Measurements from ENCODE around the gene UST.

The UST gene, protein sequence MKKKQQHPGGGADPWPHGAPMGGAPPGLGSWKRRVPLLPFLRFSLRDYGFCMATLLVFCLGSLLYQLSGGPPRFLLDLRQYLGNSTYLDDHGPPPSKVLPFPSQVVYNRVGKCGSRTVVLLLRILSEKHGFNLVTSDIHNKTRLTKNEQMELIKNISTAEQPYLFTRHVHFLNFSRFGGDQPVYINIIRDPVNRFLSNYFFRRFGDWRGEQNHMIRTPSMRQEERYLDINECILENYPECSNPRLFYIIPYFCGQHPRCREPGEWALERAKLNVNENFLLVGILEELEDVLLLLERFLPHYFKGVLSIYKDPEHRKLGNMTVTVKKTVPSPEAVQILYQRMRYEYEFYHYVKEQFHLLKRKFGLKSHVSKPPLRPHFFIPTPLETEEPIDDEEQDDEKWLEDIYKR

DNA sequence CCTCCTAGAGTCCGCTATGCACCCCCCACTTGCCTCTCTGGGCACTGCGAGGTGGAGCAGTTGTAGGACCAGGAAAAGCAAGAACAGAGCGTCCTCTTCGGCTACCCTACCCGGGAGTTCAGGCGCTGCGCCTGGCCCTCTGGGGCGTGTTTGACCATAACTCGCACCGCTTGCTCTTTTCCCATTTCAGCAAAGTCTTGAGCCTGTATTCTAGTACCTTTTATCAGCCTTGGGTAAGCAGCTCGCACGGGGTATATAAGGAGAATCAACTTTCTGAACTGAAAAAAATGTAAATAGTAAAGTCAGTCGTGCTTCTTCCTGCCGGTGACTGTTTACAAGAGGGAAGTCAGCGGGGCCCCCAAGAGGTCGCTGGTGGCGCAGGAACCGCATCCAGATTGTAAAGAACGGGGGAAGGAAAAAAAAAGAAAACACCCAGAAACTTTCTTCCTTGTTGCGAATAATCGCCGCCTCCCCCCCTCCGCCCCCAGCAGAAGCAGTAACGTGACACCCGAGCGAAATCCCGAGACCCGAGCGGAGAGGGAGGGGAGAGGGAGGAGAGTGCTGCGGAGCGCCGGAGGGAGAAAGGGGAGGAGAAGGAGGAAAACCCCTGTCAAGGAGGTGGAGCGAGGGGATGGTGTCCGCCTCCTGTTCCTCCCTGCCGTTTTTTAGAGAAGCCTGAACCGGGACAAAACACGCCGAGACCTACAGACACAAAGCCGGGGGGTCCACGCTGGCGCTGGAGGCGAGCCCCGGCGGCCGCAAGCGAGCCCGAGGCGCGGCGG lies at the start of gene UST:
Gene UST, plus strand, starts transcription at position 668 of the 782 bp plus-strand sequence. CDS start 401 bp downstream, outside the sequence.
- peak; percentile 43 for DNase-seq (ENCODE audit: low read depth)

DNA sequence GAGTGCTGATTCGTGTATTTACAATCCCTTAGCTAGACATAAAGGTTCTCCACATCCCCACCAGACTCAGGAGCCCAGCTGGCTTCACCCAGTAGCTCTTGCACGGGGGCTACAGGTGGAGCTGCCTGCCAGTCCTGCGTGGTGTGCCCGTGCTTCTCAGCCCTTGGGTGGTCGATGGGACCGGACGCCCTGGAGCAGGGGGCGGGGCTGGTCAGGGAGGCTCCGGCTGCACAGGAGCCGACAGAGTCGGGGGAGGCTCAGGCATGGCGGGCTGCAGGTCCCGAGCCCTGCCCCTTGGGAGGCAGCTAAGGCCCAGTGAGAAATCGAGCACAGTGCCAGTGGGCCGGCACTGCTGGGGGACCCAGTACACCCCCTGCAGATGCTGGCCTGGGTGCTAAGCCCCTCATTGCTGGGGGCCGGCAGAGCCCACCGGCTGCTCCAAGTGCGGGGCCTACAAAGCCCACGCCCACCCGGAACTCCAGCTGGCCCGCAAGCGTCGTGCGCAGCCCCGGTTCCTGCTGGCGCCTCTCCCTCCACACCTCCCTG lies 48.9 kb upstream of the UST start:
- DNase-seq (ENCODE audit: low read depth): no peak

DNA sequence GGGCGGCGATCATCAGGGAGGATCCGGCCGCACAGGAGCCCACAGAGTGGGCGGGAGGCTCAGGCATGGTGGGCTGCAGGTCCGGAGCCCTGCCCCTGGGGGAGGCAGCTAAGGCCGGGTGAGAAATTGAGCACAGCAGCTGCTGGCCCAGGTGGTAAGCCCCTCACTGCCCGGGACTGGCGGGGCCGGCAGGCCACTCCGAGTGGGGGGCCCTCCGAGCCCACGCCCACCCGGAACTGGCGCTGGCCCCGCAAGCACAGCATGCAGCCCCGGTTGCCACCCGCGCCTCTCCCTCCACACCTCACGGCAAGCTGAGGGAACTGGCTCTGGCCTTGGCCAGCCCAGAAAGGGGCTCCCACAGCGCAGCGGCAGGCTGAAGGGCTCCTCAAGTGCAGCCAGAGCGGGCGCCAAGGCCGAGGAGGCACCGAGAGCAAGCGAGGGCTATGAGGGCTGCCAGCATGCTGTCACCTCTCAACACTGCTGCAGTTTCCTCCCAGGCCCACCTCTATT lies 48.1 kb upstream of the UST start:
- DNase-seq (ENCODE audit: low read depth): no peak

DNA sequence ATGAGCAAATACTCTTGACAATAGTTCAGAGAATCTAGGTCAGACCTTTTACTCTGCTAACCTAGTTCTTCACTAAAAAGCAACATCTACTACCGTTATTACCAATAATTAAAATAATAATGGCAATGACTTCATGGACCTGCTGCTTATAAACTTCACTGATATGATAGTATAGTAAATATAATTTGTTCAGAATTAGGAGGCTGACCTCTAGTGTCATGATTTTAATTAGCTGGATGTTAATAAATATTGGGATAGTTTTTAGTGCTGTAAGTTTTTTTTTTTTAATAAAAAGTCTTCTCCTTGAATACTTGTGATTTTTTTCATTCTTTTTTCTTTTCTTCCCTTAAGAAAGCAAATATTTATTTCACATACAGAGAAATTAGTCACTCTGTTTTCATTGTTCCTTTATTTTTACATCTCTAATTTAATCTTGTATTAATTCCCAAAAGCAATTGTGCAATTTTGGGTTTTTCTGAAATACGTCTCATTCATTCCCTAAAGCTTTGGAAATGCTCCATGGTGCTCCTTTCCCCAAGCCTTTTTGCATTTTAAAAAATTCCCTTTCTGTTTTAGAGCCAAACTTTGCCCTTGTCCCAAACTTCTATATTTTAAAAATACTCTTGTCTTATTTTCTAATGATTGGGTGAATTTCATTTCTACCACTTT lies 46.6 kb upstream of the UST start:
- no peak for DNase-seq (ENCODE audit: low read depth)

DNA sequence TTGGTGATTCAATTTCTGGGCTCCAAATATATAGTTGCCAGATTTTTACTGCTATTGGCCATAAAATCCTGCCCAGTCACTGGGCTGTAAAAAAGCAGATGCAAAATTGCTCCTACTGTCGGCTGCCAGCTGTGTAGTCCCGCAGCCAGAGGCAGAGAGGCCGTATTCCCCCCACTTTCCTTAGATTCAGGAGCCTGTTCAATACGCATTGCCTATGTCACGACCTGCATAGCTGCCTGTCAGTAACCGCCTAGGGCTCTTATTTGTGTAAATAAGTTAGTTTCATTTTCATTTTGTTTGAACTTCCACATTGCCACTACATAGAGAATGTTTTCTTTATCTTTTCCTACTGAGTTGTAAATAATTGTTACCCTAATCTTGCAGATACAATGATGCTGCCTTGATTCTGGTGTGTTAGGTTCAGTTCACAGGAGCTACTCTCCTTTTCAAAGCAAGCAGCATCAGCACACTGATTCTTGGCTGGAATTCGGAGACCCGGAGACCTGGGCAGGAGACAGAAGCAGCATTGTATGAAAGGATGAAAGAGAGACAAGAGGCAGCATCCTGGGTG lies 46.0 kb upstream of the UST start:
- DNase-seq (ENCODE audit: low read depth): no peak

DNA sequence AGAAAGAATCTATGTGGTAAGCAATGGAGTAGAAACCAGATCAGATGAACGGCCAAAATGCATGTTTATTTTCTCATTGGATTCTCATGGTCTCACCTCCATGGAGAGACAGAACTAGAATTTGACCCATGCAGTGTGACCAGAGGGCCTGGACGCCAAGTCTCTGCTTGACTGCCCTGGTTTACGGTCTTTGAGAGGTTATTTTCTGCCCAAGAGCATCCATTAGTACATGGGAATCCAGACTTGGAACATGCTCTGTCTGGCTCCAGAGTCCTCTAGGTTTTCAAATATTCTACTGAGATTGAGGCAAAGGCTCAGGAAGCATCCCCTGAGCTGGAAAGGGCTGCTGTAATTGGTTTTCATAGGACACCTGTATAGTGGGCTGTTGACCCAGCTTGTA lies 45.5 kb upstream of the UST start:
- DNase-seq (ENCODE audit: low read depth): no peak

DNA sequence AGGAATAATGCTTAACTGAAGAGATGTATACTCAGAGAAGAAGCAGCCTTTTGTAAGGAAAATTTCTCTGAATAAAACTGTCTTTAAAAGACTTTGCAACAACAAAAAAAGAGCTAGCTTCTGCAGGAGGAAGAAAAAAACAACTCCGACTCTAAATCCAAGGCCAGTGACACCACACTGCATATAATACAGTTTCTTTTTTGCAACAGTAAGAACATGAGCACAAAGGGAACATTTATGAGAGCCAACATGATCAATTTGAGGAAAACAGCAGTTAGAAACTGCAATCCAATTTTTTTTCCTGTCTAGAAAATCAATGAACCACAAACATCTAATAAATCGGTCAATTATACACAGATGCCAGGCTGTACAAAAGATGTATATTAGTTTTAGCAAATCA lies 42.9 kb upstream of the UST start:
- DNase-seq (ENCODE audit: low read depth): no peak

DNA sequence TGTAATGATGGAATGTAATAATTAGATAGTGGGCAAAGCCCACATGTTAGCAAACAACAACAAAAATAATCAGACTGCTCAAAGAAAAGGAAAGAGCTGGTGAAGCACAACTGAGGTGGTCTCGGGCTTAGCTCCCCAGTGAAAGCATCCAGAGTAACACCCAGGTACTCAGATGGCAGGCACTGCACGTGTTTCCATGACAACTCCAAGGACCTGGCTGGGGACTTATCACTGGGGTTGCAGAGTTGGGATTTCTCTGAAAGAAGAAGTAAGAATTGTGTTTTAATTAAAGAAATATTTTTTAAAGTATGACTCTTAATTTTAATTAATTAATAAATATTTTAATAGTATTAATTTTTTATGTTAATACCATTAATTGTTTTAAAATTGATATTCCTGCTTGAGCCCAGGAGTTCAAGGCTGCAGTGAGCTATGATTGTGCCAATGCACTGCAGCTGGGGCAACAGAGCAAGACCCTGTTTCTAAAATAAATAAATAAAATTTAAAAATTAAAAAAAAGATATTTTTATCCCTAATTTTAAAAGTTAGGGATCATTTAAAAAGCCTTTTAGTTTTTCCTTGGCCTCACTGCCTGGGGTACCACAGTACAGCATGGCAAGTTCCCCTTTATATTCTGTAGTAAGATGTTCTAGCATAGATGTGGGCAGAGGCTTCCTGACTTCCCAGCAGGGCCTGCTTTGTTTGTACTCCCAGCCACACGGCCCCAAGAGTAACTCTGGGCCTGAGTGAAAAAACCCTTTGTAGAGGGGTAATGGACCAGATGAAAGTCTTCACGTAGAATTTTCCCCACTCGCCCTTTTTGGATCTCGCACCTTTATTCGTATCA lies 42.2 kb upstream of the UST start:
- DNase-seq (ENCODE audit: low read depth): no peak

DNA sequence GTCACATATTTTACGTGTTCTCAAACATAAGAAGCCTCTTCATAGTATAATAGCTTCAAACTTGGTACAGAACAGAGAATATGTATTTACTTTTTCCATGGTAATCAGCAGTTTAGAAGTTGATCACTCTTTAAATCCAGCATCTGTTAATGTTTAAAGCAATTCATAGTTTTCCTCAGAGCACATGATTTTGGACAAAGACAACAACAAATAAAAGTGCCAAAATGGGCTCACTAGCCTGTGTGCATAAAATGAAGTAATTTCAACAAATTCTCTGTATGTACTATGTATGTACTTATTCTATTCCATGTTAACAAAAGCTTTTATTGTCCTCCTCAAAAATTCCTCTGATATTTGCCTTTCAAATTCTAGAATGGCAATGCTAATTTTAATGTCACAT lies 38.1 kb upstream of the UST start:
- DNase-seq (ENCODE audit: low read depth): no peak

DNA sequence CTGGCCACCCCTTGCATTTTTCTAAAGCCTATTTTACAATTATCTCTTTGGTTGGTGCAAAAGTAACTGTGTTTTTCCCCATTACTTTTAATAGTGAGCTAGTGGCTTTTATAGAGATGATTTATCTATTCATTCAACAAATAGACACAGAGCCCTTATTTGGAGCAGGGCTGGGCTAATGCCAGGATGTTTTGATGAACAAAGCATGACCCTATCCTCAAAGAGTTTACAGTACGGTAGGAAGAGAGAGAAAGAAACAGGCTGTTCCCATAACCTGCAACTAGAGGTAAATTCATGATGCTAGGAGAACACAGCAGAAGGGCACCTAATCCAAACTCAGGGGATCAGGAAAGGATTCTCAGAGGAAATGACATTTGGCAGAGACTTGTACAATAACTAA lies 37.3 kb upstream of the UST start:
- DNase-seq (ENCODE audit: low read depth): no peak

DNA sequence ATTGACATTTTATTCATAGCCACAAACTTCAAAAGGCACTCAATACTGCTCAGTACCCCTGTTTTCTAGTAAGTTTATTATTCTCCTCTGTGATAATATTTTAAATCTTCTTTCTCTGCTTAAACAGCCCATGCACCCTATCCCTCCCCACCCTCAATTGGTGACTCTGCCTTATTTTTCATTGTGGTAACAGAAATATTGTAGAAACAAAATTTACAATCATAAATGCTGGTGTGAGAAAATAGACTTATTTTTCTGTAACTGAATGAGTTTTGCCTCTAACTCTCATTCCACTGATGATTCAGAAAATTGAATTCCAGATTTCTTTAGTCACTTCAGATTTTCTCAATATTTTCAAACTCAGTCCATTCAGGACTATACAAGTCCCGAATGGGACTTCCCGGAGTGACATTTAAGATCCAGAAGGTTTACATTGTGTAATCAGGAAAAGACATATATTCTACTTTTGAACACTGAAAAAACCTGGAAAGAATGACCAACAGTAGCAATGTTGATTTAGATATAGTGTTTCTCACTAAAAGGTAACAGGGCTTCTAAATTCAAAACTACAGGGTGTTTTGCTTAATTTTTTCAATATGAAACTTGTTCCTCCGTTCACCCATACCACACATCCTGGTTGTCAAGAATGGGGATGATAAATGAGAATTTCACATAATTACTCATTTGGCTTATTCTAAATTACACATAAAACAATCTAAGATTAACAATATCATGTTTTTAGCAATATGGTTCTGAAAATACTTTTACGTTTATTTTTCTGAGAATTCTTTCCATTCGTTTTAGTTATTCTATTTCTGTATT lies 34.8 kb upstream of the UST start:
- DNase-seq (ENCODE audit: low read depth): no peak

DNA sequence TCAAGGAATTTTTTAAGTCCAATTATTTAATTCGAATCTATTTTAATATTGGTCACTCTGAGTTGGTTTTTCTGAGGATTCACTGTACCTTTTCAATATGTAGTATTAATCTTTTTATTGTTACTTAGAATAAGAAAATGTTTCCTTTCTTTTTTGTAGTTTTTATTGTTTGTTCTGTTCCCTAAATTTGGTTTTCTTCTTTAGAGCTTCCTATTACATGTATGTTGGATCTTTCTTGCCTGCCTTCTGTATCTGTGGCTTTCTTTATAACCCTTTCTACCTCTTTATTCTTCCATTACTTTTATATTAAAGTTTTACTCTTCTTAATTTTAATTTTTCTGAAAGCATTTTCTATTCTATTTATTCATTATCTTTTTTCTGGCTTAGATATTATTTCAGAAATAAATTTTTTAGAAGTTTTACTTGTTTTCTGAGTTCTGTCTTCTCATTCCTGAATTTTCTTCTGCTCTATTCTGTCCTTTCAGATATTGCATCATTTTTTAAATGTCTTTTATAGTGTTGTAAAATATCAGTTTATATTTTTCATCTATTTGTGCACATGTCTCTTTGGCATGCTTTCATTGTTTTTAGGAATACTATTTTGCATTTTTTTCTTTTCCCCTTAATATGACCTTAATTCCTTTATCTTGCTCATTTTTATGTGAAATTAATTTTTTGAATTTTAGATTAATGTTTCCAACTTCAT lies 33.6 kb upstream of the UST start:
- DNase-seq (ENCODE audit: low read depth): no peak

DNA sequence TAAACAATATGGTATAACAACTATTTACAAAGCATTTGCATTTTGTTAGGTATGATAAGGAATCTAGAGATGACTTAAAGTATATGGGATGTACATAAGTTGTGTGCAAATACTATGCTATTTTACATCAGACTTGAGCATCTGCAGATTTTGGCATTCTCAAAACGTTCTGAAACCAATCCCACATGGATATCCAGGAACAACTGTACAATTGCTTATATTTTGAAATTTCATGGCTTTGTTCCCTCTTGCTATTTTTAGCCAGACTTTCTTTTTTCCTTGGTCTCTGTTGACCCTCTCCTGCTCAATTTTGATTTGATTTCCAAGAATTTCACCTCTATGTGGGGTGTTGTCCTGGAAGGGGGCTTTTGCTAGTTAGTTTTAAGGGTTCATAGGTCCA lies 32.9 kb upstream of the UST start:
- DNase-seq (ENCODE audit: low read depth): no peak

DNA sequence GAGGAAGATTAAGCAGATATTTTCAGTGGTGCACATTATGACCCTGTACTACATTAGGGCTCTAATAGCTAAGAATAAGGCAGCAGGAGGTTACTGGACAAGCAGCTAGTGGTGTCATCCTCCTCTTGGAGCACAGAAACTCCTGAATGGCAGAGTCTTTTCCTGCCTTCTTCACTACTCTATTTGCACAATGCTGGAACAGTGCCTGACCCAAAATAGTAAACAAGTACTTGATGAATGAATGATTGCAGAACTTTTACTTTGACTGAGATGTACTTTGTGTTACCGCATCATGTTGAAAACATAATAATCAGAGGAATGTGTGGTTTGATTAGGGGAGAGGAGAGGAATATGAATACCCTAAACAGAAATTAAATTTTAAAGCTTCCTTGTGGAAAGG lies 30.0 kb upstream of the UST start:
- DNase-seq (ENCODE audit: low read depth): no peak

DNA sequence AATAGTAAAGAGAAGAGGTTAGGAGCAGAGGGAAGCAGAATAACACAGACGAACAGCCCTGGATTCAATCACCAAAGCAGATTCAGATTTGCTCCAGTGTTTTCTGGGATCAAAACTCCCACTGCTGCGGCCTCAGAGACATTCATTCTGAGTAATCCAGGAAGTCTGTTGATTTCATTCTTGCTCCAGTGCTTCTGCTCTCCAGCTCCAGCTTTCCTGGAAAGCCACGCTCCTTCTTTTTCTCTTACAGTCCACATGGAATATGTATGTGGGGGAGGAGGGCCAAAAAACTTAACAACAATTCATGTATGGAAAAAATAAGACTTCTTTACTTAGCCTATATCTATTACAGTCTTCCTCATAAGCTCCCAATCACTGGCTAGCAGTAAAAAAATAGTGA lies 26.4 kb upstream of the UST start:
- DNase-seq (ENCODE audit: low read depth): no peak

DNA sequence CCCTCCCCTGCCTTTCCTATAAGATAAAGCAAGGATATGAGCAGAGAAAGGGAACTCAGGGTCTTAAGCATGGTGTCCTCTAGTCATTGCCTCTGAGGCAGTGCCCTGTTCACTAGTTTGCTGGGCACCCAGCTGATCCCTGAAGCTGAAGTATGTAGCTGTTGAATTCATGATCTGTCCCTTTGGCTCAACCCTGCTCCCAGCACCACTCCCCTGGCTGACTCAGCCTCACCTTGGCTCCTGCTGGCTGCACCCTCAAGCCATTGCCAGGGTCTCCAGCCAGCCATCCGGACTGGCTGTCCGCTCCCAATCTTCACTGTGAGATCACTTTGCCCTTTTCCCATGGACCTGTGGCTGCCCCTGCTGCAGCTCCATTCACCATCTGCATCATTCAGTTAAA lies 25.9 kb upstream of the UST start:
- no peak for DNase-seq (ENCODE audit: low read depth)

DNA sequence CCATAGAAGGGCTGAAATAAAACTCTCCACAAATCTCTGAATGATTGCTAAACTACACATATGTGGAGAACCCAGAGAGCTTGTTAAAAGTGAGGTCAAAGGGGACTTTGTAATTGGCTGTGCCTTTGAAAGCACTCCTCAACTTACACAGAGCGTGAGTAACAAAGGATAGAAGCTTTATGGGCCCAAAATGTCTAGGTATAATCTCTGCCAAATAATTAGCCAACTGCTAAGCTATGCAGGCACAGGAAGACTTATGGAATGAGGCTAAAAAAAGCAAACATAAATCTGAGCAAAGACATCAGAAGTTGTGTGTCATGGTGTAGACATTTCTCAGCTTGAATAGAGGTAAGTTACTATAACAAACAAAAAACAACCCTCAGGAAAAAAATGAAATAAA lies 23.3 kb upstream of the UST start:
- no peak for DNase-seq (ENCODE audit: low read depth)

DNA sequence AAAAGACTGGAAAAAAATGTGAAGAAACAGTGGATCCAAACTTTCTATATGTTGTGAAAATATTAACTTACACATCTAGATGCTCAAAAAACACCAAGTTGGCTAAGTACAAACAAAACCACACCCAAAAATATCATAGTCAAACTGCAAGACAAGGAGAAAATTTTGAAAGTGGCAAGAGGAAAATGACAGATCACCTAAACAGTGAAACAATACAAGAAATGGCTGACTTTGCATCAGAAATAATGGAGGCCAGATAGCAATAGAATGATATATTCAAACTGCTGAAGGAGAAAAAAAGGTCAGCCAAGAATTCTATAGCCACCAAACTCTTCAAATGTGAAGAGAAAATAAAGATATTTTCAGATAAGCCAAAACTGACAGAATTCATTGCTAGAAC lies 22.4 kb upstream of the UST start:
- no peak for DNase-seq (ENCODE audit: low read depth)

DNA sequence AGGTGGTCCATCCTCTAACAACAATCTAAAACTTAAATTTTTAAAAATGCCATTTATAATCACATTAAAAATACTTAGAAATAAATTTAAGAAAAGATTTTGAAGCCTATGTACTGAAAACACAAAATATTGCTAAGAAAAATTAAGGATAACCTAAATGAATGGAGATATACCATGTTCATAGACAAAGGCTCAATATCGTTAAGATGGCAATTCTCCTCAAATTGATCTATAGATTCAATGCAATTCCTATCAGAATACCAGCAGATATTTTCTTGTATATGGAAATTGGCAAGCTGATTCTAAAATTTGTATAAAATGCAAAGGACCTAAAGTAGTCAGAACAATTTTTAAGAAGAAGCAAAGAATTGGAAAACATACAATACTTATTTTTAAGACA lies 19.7 kb upstream of the UST start:
- no peak for DNase-seq (ENCODE audit: low read depth)

DNA sequence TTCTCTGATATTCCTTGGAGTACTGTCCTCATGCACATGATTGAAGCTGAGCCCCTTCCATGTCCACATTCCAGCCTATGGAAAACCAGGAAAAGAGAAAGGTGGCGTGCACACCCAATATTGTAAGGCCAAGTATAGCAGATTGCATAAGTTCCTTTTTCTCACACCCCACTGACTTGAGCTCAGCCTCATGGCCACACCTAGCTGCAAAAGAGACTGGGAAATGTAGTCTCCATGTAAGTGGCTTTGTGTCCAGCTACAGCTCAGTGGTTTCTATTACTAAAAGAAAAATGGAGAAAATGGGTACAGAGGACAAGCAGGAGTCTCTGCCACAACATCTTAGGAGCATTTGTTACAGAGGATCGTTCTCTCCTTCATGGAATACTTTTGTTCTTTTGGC lies 10.8 kb upstream of the UST start:
- no peak for DNase-seq (ENCODE audit: low read depth)

Measured in stimulated activated CD4-positive, alpha-beta T cell treated with anti-CD3 and anti-CD28 coated beads, Interleukin-2, amount 100 ng/mL, for 4 hours (primary cell).